Tibial nerve (tissue), 4 donors: Measurements from ENCODE around the gene C19orf12.

Experiments
- EP300 ChIP-seq, 2 donors: sonication (generic); formaldehyde crosslinking; IDR thresholded peaks; one replicate each; pipeline ENCODE4 v1.6.1; 2017; ENCODE audit warnings: antibody characterized with exemption in 2 of 2, mild to moderate bottlenecking in 1 of 2
- TF ChIP-seq, protein P1 (sequence below), 5 experiments: fragments of 200-600 bp in 3 of 5; fragments of 450-650 bp in 2 of 5; sonication (generic) in 3 of 5; IDR thresholded peaks; one replicate each; pipeline ENCODE4 v1.5.1; 2016 to 2019; ENCODE audit warnings: antibody characterized with exemption in 5 of 5, mild to moderate bottlenecking in 3 of 5, moderate library complexity in 2 of 5

DNA sequence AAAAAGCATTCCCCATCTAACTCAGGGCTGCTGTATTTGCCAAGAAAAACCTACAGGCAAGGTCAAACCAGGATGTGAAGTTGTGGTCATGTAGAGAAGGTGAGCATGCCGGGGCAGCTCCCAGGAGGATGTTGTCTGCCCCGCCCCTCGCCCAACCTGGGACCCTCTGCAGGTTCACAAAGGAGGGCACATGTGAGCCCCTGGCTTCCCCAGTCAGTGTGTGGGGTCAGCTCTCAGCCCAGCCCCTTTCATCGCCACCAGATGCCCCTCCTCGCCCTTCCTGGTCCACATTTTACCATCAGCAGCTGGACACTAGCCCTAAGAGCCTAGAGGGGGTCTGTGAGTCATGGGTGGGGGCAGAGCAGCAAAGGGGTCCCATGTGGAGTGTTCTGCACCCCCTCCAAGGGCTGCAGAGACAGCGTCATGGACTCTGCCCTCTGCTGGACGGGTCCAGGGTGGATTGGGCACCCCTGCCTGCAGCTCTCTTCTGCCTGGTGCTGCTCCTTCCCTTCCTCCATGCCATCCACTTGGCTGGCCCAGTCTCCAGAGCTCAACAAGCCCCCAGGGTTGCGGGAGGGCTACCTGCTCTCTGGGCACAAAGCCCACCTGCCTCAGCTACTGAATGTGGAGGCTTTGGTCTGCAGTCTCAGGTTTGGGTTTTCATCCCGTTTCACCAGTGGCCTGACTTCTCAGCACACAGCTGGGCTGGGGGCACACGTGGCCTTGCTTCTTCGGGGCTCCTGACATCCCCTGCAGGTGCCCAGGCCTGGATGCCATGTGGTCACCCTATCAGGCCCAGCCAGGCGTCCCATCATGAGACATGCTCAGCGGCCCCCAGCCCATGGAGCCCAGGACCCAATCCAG is 46.1 kb downstream of the C19orf12 start:
- TF ChIP-seq, protein P1, sequence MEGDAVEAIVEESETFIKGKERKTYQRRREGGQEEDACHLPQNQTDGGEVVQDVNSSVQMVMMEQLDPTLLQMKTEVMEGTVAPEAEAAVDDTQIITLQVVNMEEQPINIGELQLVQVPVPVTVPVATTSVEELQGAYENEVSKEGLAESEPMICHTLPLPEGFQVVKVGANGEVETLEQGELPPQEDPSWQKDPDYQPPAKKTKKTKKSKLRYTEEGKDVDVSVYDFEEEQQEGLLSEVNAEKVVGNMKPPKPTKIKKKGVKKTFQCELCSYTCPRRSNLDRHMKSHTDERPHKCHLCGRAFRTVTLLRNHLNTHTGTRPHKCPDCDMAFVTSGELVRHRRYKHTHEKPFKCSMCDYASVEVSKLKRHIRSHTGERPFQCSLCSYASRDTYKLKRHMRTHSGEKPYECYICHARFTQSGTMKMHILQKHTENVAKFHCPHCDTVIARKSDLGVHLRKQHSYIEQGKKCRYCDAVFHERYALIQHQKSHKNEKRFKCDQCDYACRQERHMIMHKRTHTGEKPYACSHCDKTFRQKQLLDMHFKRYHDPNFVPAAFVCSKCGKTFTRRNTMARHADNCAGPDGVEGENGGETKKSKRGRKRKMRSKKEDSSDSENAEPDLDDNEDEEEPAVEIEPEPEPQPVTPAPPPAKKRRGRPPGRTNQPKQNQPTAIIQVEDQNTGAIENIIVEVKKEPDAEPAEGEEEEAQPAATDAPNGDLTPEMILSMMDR (IDR thresholded peaks at IDR 0.05): peak in 1 of 5 experiments; percentile 17
- no peak for TF ChIP-seq EP300 (IDR thresholded peaks at IDR 0.05)
